Progenitor cell of endocrine pancreas (in vitro differentiated cells): ENCODE measurements around the gene KIF15. TPM values are rescaled to one million over a fixed set of nuclear protein-coding genes. Genes with fewer than 3 reads are reported as not detected.
A peak's percentile ranks its signal among the peaks of the same experiment; 100 is the strongest.
"Not testable (repeated sequence)": the region's sequence is repeated elsewhere in the genome, so short reads cannot be mapped to it uniquely, and the experiment has no call there.

Source experiments
- DNase-seq: peaks from one replicate; pipeline ENCODE4 v3.0.0; 2021; ENCODE audit warnings: low spot score; ENCODE audit not compliant: unreplicated experiment
- H3K27ac Mint-ChIP-seq: 2 replicates; pipeline ENCODE4 v1.8.0; 2021; ENCODE audit warnings: mild to moderate bottlenecking, moderate library complexity, mixed read lengths
- H3K27me3 Mint-ChIP-seq: 2 replicates; pipeline ENCODE4 v1.8.0; 2021; ENCODE audit warnings: mixed read lengths
- H3K36me3 Mint-ChIP-seq: 2 replicates; pipeline ENCODE4 v1.8.0; 2022; ENCODE audit warnings: mixed read lengths; ENCODE audit not compliant: insufficient read depth
- H3K4me1 Mint-ChIP-seq: 2 replicates; pipeline ENCODE4 v1.8.0; 2021; ENCODE audit warnings: low read depth, mixed read lengths
- H3K4me3 Mint-ChIP-seq: 2 replicates; pipeline ENCODE4 v1.8.0; 2021; ENCODE audit warnings: low read depth, mild to moderate bottlenecking, moderate library complexity, mixed read lengths
- H3K9me3 Mint-ChIP-seq: 2 replicates; pipeline ENCODE4 v1.8.0; 2021; ENCODE audit warnings: low read depth, mixed read lengths
- CTCF ChIP-seq: fragments of 200-600 bp; sonication (generic); IDR thresholded peaks from one replicate; pipeline ENCODE4 v1.5.0; 2021; ENCODE audit warnings: antibody characterized with exemption, mild to moderate bottlenecking; ENCODE audit not compliant: unreplicated experiment
- total RNA-seq: library from RNA; stranded (reverse); gene quantifications from 2 replicates; pipeline ENCODE4 v1.2.1, GENCODE V29; 2021

KIF15 gene
- total RNA-seq, 1 donor from 2014 or later, result 21.4 TPM

GRCh38 chr3:44848634-44849033, 87.0 kb downstream of the KIF15 start:
- Mint-ChIP-seq H3K4me3 (no peak overlapping the region), H3K9me3 (no peaks in the 10 kb centered on the region), H3K4me1 (no peaks in the 10 kb centered on the region), H3K27me3 (no peaks in the 10 kb centered on the region), H3K27ac (no peak overlapping the region), H3K36me3 (peaks cover 12% of the 10 kb centered on the region)
- DNase-seq, result no peak
- no peak for TF ChIP-seq CTCF

GRCh38 chr3:44856663-44857062, 95.1 kb downstream of the KIF15 start:
- H3K4me3 Mint-ChIP-seq, DNase-seq, H3K4me1 Mint-ChIP-seq, H3K27me3 Mint-ChIP-seq, H3K27ac Mint-ChIP-seq, H3K9me3 Mint-ChIP-seq: not testable (repeated sequence)
- H3K36me3 Mint-ChIP-seq, result peaks cover 11% of the 10 kb centered on the region

GRCh38 chr3:44860117-44860516, 98.5 kb downstream of the KIF15 start:
- no peak overlapping the region for H3K27ac Mint-ChIP-seq
- no peaks in the 10 kb centered on the region for H3K9me3 Mint-ChIP-seq
- H3K4me1 Mint-ChIP-seq, result peaks cover 6% of the 10 kb centered on the region
- peak overlapping the region; percentile 24 for H3K4me3 Mint-ChIP-seq
- no peaks in the 10 kb centered on the region for H3K36me3 Mint-ChIP-seq
- no peak for TF ChIP-seq CTCF
- no peaks in the 10 kb centered on the region for H3K27me3 Mint-ChIP-seq
- no peak for DNase-seq

- peaks cover 4% of the 10 kb centered on the region for H3K36me3 Mint-ChIP-seq
- H3K27me3 Mint-ChIP-seq, result no peaks in the 10 kb centered on the region
- H3K9me3 Mint-ChIP-seq, result no peaks in the 10 kb centered on the region
- H3K4me1 Mint-ChIP-seq, result peaks cover 6% of the 10 kb centered on the region
- TF ChIP-seq CTCF, result peak; percentile 47
- H3K4me3 Mint-ChIP-seq, result peak within 1 kb of the TSS; percentile 80
- DNase-seq, result peak; percentile 87
- peak within 1 kb of the TSS; percentile 98 for H3K27ac Mint-ChIP-seq
These were observed 100.0 kb downstream of the KIF15 start, which contains the start of gene TMEM42 for GRCh38 chr3:44861412-44862225. TMEM42 (plus strand) TSS chr3:44861912; CDS start chr3:44861925, 13 bp downstream.

GRCh38 chr3:44862226-44862637, 100.6 kb downstream of the KIF15 start:
- peaks cover 6% of the 10 kb centered on the region for H3K4me1 Mint-ChIP-seq
- no peak for TF ChIP-seq CTCF

More at GRCh38 chr3:44862226-44862637, 100.6 kb downstream of the KIF15 start:
- no peaks in the 10 kb centered on the region for H3K27me3 Mint-ChIP-seq
- peak overlapping the region; percentile 94 for H3K27ac Mint-ChIP-seq
- H3K9me3 Mint-ChIP-seq, result no peaks in the 10 kb centered on the region
- no peak for DNase-seq
- peak overlapping the region; percentile 80 for H3K4me3 Mint-ChIP-seq
- peaks cover 8% of the 10 kb centered on the region for H3K36me3 Mint-ChIP-seq
